ENCODE data around the gene CNTNAP2.

CNTNAP2 gene

DNA sequence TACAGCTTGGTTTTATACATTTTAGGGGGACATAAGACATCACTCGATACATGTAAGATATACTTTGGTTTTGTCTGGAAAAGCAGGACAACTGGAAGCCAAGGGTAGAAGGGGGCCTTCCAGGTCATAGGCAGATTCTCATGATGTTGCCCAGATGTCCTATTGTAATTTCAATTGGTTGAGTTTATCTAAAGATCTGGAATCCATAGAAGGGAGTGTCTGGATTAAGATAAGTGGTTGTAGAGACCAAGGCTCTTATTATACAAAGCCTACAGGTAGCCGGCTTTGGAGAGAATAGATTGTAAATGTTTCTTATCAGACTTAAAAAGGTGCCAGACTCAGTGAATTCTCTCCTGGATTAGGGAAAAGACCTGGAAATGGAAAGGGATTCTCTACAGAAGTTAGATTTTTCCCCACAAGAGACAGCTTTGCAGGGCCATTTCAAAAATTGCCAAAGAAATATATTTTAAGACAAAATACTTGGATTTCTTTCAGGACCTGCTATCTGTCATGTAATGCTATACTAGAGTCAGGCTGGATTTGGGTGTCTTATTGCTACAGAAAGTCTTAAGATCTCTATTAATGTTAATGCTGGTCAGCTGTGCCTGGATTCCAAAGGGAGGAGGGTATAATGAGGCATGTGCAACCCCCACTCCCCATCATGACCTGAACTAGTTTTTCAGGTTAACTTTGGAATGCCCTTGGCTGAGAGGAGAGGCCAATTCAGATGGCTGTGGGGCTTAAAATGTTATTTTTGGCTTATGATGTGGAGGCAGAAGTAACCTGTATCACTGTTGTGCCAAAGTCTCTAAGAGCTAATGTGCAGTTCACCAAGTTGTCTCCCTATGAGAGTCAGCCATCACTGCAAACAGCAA, 1962.8 kb downstream of the CNTNAP2 start:
- DNase-seq: no peak

GRCh38 chr7:148083448-148083847, 1966.8 kb downstream of the CNTNAP2 start:
- DNase-seq: no peak

DNA sequence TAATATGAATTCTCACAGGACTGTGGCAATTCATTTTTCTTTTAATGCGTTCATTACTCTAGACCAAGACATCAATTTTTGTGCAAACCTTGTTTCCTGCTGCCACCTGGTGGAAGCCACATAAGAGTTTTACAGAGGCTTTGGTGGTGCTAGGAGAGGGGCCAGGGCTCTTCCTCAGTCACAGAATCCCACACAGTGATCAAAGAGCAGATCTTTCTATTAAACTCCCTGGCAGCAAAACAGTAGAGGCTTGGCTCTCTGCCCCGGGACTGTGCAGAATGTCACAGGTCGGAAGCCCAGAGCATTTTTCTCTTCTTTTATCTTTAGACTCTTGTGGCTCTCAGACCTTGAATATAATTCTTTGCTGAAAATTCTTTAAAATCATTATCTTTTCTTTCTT, 1967.5 kb downstream of the CNTNAP2 start:
- peak; percentile 17 for DNase-seq

DNA sequence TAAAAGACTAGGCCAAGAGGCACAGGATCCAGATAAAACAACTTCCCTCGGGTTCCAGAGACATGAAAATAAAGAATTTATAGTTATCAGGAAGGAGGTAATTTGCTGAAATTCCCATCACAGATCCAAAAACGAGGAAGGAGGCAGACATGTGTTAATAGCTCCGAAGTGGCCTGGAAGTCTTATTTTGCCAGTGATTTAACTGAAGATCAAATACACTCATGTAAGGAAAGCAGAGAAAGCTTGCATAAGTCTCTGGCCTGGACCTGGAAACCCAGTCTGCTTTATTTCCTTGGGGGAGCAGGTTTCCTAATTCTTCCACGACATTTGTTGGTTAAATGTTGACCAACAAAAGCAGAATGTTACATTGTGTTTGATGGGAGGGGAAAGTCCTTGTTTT, 1975.3 kb downstream of the CNTNAP2 start:
- no peak for DNase-seq

DNA sequence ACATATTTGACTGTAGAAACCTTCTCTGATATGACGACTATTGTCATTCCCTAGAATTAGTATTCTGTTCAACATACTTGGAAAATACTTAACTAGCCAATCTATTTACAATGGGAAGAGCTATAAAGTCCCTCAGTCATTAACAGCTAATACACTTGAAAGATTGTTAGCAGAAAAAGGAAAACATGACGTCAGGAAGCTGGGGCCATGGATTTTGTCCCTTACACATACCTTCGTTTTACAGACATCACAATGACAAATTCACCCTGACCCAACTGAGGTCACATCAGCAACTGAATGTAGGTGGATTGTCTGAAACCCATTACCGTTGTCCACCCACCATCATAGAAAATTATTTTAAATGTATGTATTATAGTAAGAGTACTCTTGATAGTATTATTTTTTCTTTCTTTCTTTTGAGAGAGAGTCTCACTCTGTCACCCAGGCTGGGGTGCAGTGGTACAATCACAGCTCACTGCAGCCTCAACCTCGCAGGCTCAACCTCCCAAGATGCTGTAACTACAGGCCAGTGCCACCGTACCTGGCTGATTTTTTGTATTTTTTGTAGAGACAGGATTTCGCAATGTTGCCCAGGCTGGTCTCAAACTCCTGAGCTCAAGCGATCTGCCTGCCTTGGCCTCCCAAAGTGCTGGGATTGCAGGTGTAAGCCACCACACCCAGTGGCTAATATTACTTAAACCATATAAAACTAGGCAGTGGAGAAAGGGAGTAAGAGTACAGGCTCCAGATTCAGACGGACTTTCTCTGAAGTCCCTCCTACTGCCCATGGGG, 1977.0 kb downstream of the CNTNAP2 start:
- no peak for DNase-seq

- DNase-seq: no peak
Observed at GRCh38 chr7:148095066-148095465, 1978.5 kb downstream of the CNTNAP2 start.

DNA sequence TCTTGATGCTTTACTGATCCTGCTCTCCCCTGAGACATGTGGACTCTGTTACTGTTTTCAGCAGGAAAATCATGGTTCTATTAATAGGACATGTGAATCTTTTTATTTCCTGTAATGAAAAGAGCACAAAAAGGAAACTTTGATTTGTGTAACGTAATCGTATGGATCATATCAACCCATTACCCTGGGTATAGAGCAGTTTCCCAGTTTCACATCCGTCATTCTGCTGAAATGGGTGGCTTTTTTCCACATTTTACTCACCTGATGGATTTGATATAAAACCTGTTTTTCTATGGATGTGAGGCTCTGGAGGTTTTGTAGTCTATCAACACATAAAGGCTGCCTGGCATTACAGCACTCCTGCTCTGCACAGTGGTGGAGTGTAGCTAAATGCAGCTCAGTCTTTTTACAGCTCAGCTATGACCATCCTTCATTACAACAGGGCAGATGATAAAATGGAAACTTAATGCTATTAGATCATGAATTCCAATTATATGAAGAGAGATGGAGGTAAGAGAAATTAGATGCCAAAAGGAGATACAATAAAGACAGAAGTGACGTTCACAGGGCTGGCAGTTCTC, 1987.6 kb downstream of the CNTNAP2 start:
- no peak for DNase-seq

GRCh38 chr7:148104924-148105323, 1988.3 kb downstream of the CNTNAP2 start:
- DNase-seq: no peak

GRCh38 chr7:148105853-148106252, 1989.3 kb downstream of the CNTNAP2 start:
- no peak for DNase-seq

- DNase-seq: no peak
Observed at GRCh38 chr7:148107443-148108127, 1991.0 kb downstream of the CNTNAP2 start.

GRCh38 chr7:148108381-148108780, 1991.8 kb downstream of the CNTNAP2 start:
- DNase-seq: no peak

DNA sequence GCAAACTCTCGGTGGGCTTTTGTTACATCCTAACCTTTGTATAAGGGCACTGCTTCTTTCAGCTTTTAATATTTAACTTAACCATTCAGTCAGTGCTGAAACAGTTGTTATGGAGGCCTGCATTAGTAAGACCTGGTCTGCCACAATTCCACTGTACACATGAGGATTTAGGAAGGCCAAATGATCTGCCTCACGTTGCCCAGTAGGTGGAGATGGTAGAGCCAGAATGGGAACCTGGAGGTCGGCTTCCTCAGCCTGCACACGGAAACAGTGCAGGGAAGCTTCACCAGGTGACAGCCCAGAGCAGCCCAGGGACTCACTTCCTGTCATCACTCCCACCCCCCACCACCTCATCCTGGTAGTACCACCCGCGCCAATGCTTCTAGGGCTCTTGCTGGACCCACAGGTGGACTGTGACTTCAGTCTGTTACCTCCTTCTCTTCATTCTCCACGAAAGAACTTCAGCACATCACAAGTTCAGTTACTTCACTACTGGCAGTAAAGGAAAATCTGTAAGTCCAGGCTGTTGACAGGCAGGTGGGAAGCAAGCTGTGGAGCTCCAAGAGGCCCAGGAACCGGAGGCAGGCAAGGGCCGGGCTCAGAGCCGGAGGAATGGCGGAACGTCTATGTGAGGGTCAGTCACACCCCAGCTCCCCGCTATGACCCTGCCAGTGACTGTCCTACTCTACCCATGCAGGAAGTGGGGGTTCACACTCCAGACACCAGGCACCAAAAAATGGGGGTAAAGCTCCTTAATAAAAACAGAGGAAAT, 1993.7 kb downstream of the CNTNAP2 start:
- DNase-seq: peak; percentile 14

DNA sequence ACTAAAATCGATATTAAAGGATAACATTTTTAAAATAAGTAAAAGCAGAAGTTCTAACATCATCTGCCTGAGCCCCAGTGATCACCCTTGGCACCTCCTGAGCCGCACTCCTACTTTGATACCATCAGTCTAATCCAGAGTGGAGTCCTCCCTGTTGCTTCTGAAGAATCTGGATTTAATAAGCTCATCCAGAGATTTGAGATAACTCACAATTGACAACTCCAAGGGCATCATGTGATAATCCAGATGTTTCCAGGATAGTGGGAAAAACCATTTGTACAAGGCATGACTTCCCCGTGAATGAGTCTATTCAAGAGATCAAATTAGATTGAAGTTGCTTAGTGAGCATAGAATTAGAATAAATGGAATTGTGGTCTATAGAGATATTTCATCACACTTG, 1998.2 kb downstream of the CNTNAP2 start:
- DNase-seq: no peak

- no peak for DNase-seq
Observed at GRCh38 chr7:148115308-148115707, 1998.7 kb downstream of the CNTNAP2 start.

DNA sequence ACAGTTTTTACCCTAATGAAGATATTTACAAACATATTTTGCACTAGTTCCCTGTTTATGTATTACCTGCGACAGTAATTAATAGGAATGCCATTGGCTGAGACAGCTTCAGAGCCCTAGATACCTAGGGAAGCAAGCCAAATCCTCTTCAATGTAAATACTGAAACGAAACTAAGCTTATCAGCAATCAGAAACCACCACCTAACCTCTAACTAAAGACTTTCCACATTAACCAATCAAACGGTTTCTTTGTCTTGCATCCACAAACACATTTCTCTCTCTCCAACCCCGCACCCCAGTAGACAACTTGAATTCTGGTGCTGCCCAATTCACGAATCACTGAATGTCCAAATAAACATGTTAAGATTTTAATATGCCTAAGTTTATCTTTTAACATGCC, 1999.6 kb downstream of the CNTNAP2 start:
- no peak for DNase-seq

- DNase-seq: no peak
Observed at GRCh38 chr7:148116829-148117403, 2000.3 kb downstream of the CNTNAP2 start.

DNA sequence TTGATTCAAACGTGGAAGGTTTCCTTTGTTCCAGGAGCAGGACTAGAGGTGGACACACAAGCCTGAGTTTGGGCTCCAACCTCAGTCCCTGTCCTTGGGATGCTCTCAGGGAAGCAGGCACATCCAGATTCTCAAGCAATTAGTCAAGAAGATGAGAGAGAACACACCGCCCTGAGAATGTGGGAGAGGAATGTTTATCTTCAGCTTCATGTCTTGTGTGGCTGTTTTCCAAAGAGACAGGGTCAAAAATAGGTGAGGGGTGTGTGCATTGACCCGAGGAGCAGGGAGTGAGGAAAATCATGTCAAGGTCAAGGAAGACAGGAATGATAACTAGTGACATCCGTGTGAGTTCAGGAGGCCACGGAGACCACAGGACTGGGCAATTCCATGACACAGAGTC, 2001.8 kb downstream of the CNTNAP2 start:
- DNase-seq: no peak

- DNase-seq: no peak
Observed at GRCh38 chr7:148121401-148121800, 2004.8 kb downstream of the CNTNAP2 start.

DNA sequence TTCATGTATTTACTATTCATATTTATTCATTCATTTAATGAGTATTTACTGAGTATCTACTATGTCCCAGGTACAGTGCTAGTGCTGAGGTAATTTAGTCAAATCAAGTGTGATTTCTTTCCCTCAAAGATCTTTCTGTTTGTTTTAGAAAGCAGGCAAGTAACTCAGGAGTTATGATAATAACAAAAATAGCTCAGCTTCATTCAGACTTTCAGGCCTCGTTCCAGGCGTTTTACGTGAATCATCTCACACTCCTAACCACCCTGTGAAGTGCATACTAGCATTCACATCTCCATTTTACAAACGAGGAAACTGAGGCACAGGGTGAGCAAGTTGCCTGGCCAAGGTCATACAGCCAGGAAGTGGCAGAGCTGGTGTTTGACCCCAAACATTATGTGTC, 2005.2 kb downstream of the CNTNAP2 start:
- DNase-seq: no peak

GRCh38 chr7:148124477-148124876, 2007.9 kb downstream of the CNTNAP2 start:
- no peak for DNase-seq

- DNase-seq: no peak
Observed at GRCh38 chr7:148127374-148127773, 2010.8 kb downstream of the CNTNAP2 start.

DNA sequence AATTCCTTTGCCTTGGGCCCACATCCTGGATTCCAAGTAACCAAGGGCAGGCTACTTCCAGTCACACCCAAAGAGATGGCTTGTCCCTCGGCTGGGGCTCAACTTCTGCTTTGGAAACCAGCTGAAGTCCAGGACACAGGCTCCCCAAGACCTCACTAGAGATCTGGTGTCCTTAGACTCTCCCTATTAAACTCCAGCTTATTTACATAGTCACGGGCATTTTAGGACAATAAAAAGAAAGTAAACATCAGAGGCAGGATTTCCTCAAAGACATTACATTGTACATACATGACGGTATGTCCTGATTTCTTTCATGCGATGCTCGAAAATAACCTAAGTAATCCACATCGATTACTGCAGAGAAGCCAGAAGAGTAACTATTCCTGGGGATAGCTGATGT, 2012.4 kb downstream of the CNTNAP2 start:
- no peak for DNase-seq

Data from NCI-H526 treated with DMSO at 0.1 percent for 48 hours (cell line).